PFSK-1 (cell line): Measurements from ENCODE around the gene ULBP2.

ENCODE experiments used
- FOXP2 ChIP-seq: optimal IDR thresholded peaks from 2 replicates; pipeline ENCODE3; 2011; ENCODE audit warnings: borderline replicate concordance, control low read depth, inconsistent platforms; ENCODE audit not compliant: insufficient read depth; ENCODE audit errors: extremely low read length, extremely low read depth
- POLR2AphosphoS5 ChIP-seq: IDR thresholded peaks from 2 replicates; pipeline ENCODE4 v1.6.1; 2012; ENCODE audit warnings: low read depth, mild to moderate bottlenecking, control low read depth, low read length, moderate library complexity
- SIN3A ChIP-seq: IDR thresholded peaks from 2 replicates; pipeline ENCODE4 v1.6.1; 2012; ENCODE audit warnings: mild to moderate bottlenecking, low read length, moderate library complexity, borderline replicate concordance; ENCODE audit not compliant: insufficient read depth
- TAF1 ChIP-seq: IDR thresholded peaks from 2 replicates; pipeline ENCODE4 v1.6.1; 2012; ENCODE audit warnings: low read length, control low read depth, borderline replicate concordance; ENCODE audit not compliant: insufficient read depth
- TF ChIP-seq, protein P1 (sequence below), 2 experiments: IDR thresholded peaks; 2 replicates each; pipeline versions ENCODE4 v1.6.1 to v1.8.0; 2011 to 2012; ENCODE audit warnings: low read depth in 2 of 2, low read length in 2 of 2, control low read depth in 1 of 2, inconsistent platforms in 1 of 2, mild to moderate bottlenecking in 1 of 2, moderate library complexity in 1 of 2; ENCODE audit not compliant: insufficient read depth in 1 of 2

Gene ULBP2

GRCh38 chr6:149907317-149907716 lies 34.5 kb upstream of the ULBP2 start:
- TF ChIP-seq, protein P1, sequence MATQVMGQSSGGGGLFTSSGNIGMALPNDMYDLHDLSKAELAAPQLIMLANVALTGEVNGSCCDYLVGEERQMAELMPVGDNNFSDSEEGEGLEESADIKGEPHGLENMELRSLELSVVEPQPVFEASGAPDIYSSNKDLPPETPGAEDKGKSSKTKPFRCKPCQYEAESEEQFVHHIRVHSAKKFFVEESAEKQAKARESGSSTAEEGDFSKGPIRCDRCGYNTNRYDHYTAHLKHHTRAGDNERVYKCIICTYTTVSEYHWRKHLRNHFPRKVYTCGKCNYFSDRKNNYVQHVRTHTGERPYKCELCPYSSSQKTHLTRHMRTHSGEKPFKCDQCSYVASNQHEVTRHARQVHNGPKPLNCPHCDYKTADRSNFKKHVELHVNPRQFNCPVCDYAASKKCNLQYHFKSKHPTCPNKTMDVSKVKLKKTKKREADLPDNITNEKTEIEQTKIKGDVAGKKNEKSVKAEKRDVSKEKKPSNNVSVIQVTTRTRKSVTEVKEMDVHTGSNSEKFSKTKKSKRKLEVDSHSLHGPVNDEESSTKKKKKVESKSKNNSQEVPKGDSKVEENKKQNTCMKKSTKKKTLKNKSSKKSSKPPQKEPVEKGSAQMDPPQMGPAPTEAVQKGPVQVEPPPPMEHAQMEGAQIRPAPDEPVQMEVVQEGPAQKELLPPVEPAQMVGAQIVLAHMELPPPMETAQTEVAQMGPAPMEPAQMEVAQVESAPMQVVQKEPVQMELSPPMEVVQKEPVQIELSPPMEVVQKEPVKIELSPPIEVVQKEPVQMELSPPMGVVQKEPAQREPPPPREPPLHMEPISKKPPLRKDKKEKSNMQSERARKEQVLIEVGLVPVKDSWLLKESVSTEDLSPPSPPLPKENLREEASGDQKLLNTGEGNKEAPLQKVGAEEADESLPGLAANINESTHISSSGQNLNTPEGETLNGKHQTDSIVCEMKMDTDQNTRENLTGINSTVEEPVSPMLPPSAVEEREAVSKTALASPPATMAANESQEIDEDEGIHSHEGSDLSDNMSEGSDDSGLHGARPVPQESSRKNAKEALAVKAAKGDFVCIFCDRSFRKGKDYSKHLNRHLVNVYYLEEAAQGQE (IDR thresholded peaks at IDR 0.05; ENCODE audit: insufficient read depth in 1 of 2, low read depth in 2 of 2, low read length in 2 of 2), result no peak
- TF ChIP-seq TAF1 (no peak), FOXP2 (no peak), POLR2AphosphoS5 (no peak), SIN3A (no peak)

GRCh38 chr6:149909701-149910470 lies 31.9 kb upstream of the ULBP2 start:
- no peak for TF ChIP-seq SIN3A

- TF ChIP-seq, protein P1 (IDR thresholded peaks at IDR 0.05; ENCODE audit: insufficient read depth in 1 of 2, low read depth in 2 of 2, low read length in 2 of 2), result no peak
- no peak for TF ChIP-seq TAF1
- no peak for TF ChIP-seq FOXP2
- TF ChIP-seq POLR2AphosphoS5, result no peak
- no peak for TF ChIP-seq SIN3A
Measured at GRCh38 chr6:149910721-149911151, 31.1 kb upstream of the ULBP2 start.

GRCh38 chr6:149913085-149913484 lies 28.7 kb upstream of the ULBP2 start:
- no peak for TF ChIP-seq TAF1
- TF ChIP-seq, protein P1 (IDR thresholded peaks at IDR 0.05; ENCODE audit: insufficient read depth in 1 of 2, low read depth in 2 of 2, low read length in 2 of 2), result no peak
- no peak for TF ChIP-seq SIN3A
- no peak for TF ChIP-seq POLR2AphosphoS5
- TF ChIP-seq FOXP2, result no peak

- TF ChIP-seq, protein P1 (IDR thresholded peaks at IDR 0.05; ENCODE audit: insufficient read depth in 1 of 2, low read depth in 2 of 2, low read length in 2 of 2), result no peak
- TF ChIP-seq SIN3A (no peak), FOXP2 (no peak)
Measured at GRCh38 chr6:149913540-149914240, 28.1 kb upstream of the ULBP2 start.
